Retinal pigment epithelial cell (primary cell): Measurements from ENCODE around the gene MMP24OS.
"Not testable (repeated sequence)": the region's sequence is repeated elsewhere in the genome, so short reads cannot be mapped to it uniquely, and the experiment has no call there.

ENCODE experiments used
- DNase-seq: peaks from one replicate; pipeline ENCODE4 v3.0.0-alpha.2; 2010; ENCODE audit warnings: low read depth
- H3K4me3 ChIP-seq: 2 replicates; pipeline ENCODE4 v1.5.1; 2011; ENCODE audit warnings: mild to moderate bottlenecking, low read length, control low read depth, moderate library complexity
- CTCF ChIP-seq: conservative IDR thresholded peaks from 2 replicates; pipeline ENCODE4 v1.5.1; 2011; ENCODE audit warnings: low read depth, low read length, control low read depth, inconsistent platforms

The MMP24OS gene

GRCh38 chr20:35271073-35271882, 6.6 kb downstream of the MMP24OS start:
- TF ChIP-seq CTCF: no peak
- no peak overlapping the region for H3K4me3 ChIP-seq
- no peak for DNase-seq

GRCh38 chr20:35270021-35270902, 7.7 kb downstream of the MMP24OS start:
- no peak for TF ChIP-seq CTCF
- no peak overlapping the region for H3K4me3 ChIP-seq
- DNase-seq: no peak

- peak; percentile 87 for TF ChIP-seq CTCF
- no peak for DNase-seq
Observed at GRCh38 chr20:35269055-35269781, 8.7 kb downstream of the MMP24OS start.

GRCh38 chr20:35267092-35267491, 10.8 kb downstream of the MMP24OS start:
- TF ChIP-seq CTCF: no peak
- H3K4me3 ChIP-seq: no peak overlapping the region
- no peak for DNase-seq

More at GRCh38 chr20:35269055-35269781, 8.7 kb downstream of the MMP24OS start:
- no peak overlapping the region for H3K4me3 ChIP-seq

GRCh38 chr20:35264755-35265154, 13.2 kb downstream of the MMP24OS start:
- H3K4me3 ChIP-seq: no peak overlapping the region
- no peak for DNase-seq
- peak; percentile 74 for TF ChIP-seq CTCF

- peak overlapping the region; percentile 17 for H3K4me3 ChIP-seq
- no peak for DNase-seq
- no peak for TF ChIP-seq CTCF
Observed at GRCh38 chr20:35263532-35264341, 14.2 kb downstream of the MMP24OS start.

- peak; percentile 96 for DNase-seq
- peak overlapping the region; percentile 17 for H3K4me3 ChIP-seq
Observed at GRCh38 chr20:35262731-35263531, 15.0 kb downstream of the MMP24OS start.

- not testable (repeated sequence) for DNase-seq, H3K4me3 ChIP-seq
Observed at GRCh38 chr20:35262321-35262720, 15.6 kb downstream of the MMP24OS start.
